Measurements from ENCODE around the gene MCUR1. TPM values are rescaled to one million over a fixed set of nuclear protein-coding genes. Genes with fewer than 3 reads are reported as not detected.

The MCUR1 gene
- total RNA-seq (2016; rRNA removed; fragmentation: Illumina TruSeq; extraction: Trizol) (27.6 and 29.6 TPM in 2 replicates), polyA plus RNA-seq (2011; rRNA removed) (6.5 and 8.0 TPM in 2 replicates), polyA minus RNA-seq (2011; rRNA and poly(A)+ RNA removed; ENCODE audit: low replicate concordance) (6.4 and 12.9 TPM in 2 replicates), Bru-seq, nascent RNA (percentile 89 among the genes with signal in this experiment), BruChase-seq, experiment 1, labeled RNA remaining after a 6-hour chase (percentile 86 among the genes with signal in this experiment), BruChase-seq, experiment 2, labeled RNA remaining after a 2-hour chase (percentile 86 among the genes with signal in this experiment)
- total RNA-seq (2016; cell fraction: cytosol; rRNA removed; fragmentation: Illumina TruSeq; extraction: Trizol; ENCODE audit: low read depth): 53.0 and 63.9 TPM in 2 replicates
- 21.6 and 28.6 TPM in 2 replicates for total RNA-seq (2016; cell fraction: insoluble cytoplasmic fraction; rRNA removed; fragmentation: Illumina TruSeq; extraction: Trizol)
- total RNA-seq (2016; cell fraction: membrane; rRNA removed; fragmentation: Illumina TruSeq; extraction: Trizol): 57.1 and 61.7 TPM in 2 replicates
- total RNA-seq (2016; cell fraction: nucleus; rRNA removed; fragmentation: Illumina TruSeq; extraction: Trizol): 13.6 and 16.9 TPM in 2 replicates
- 5.1 and 6.7 TPM in 2 replicates for polyA plus RNA-seq (2011; cell fraction: cytosol; rRNA removed)
- 2.7 and 2.9 TPM in 2 replicates for polyA plus RNA-seq (2011; cell fraction: nucleus; rRNA removed)
- polyA plus RNA-seq (2012): 9.7 and 12.4 TPM in 2 replicates
- polyA plus RNA-seq (2016; cell fraction: cytosol; fragmentation: Illumina TruSeq; extraction: Trizol; ENCODE audit: low read depth): 115 and 150 TPM in 2 replicates
- 35.0 and 35.4 TPM in 2 replicates for polyA plus RNA-seq (2016; cell fraction: insoluble cytoplasmic fraction; fragmentation: Illumina TruSeq; extraction: Trizol; ENCODE audit: low read depth)
- polyA plus RNA-seq (2016; cell fraction: membrane; fragmentation: Illumina TruSeq; extraction: Trizol; ENCODE audit: low read depth): 81.5 and 91.1 TPM in 2 replicates
- 29.5 and 30.1 TPM in 2 replicates for polyA plus RNA-seq (2016; cell fraction: nucleus; fragmentation: Illumina TruSeq; extraction: Trizol; ENCODE audit: insufficient read depth, low read depth)
- 5.0 and 5.7 TPM in 2 replicates for polyA minus RNA-seq (2011; cell fraction: cytosol; rRNA and poly(A)+ RNA removed)
- 10.2 and 13.0 TPM in 2 replicates for polyA minus RNA-seq (2011; cell fraction: nucleus; rRNA and poly(A)+ RNA removed)
- long read RNA-seq, experiment 1, full-length matches to known transcripts: 38 of 66 reads
- long read RNA-seq, experiment 1, partial matches to known transcripts: 15 of 66 reads
- long read RNA-seq, experiment 1, other reads (novel, unspliced or antisense): 13 of 66 reads
- long read RNA-seq, experiment 2, full-length matches to known transcripts: 71 of 98 reads
- long read RNA-seq, experiment 2, partial matches to known transcripts: 4 of 98 reads
- long read RNA-seq, experiment 2, other reads (novel, unspliced or antisense): 23 of 98 reads

DNA sequence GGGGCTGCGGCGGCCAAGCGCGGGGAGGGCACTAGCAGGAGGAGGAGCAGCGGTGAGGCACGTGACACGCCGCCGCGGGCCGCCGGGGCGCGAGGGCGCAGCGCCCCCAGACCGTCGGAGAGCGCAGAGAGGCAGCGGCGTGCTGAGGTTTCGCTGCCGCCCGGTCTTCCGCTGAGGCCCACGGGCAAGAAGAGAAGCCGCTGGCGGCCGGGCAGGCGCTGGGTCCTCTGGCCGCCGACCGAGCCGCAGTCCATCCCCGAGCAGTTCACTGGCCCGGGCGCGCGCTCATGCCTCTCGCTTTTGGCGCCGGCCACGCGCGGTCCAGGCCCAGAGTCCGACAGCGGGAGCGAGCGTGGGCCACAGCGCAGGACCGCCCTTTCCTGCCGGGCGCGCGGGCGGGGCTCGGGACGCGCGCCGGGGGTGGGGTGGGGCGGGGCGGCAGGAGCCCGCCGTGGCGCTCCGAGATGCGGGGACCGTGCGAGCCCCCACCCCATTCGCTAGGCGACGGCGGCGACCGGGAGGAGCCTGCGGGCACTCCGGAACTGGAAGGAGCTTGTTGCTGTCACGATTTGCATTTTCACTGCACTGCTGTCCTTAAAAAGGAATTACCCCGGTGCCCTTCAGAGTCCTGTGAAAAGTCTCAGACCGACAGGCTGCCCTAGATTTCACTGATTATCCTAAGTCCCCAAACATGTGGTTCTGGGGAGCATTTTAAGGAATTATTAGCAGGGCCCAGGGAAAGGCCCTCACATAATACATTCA is at the start of gene MCUR1:
Gene MCUR1, minus strand, starts transcription at position 382 of the 762 bp plus-strand sequence. Its CDS starts 128 bp downstream, at position 254.
- WGBS (ENCODE audit: low lambda C conversion rate): 5% methylated on average over 16 of the region's 81 CpGs
- no TSS peak for BruUV-seq (replicated peaks)
- ATAC-seq (peak; percentile 86), DNase-seq (ENCODE audit: low spot score) (peak; percentile 77), FAIRE-seq (no peak)
- Histone ChIP-seq H3K9me3 (ENCODE audit: low read length) (no peaks in the 10 kb centered on the region), H3K36me3 (replicated peaks in 1 of 2; ENCODE audit: control insufficient read depth in 1 of 2, insufficient read depth in 2 of 2, low read length in 2 of 2) (no peaks in the 10 kb centered on the region; a peak in 1 of 5 replicates), H3K4me3 (replicated peaks in 1 of 3; ENCODE audit: insufficient read depth in 1 of 3, low read depth in 2 of 3, low read length in 3 of 3) (peak within 1 kb of the TSS; percentile 74 to 92 (median 84)), H4K20me1 (ENCODE audit: insufficient read depth, low read length) (no peaks in the 10 kb centered on the region), H3K27me3 (ENCODE audit: control insufficient read depth in 1 of 2, insufficient read depth in 2 of 2, low read length in 2 of 2) (no peaks in the 10 kb centered on the region), H3K79me2 (ENCODE audit: insufficient read depth, low read length) (peaks cover 31% of the 10 kb centered on the region), H2AFZ (ENCODE audit: low read length) (peak within 1 kb of the TSS; percentile 49), H3K27ac (ENCODE audit: extremely low read length, insufficient read depth, low read length) (peak within 1 kb of the TSS; percentile 94), H3K9ac (ENCODE audit: insufficient read depth, low read depth, low read length) (peak within 1 kb of the TSS; percentile 84), H3K4me2 (ENCODE audit: low read depth, low read length) (peak within 1 kb of the TSS; percentile 83), H3K4me1 (ENCODE audit: insufficient read depth, low read length) (peaks cover 54% of the 10 kb centered on the region)
- in situ Hi-C loops (cut with HindIII; ENCODE audit: extremely low pct_ligation_motif_present, low pct_unique_long_range_greater_than_20kb) (no loop called here), intact Hi-C loops (cut with micrococcal nuclease; ENCODE audit: unreplicated experiment) (loop anchor here (5.0 kb wide), 2 partner anchors 102 to 242 kb away; partner anchors contain the start of genes RANBP9 and SIRT5)
- CTCF ChIA-PET (ENCODE audit: low intra/inter-chr PET ratio, low total read pairs): no interaction called here
- POLR2A ChIA-PET: interaction anchor here (0.6 to 2.2 kb wide), 18 partner anchors 9 to 1542 kb away, joined by 3 to 29 read pairs (median 4); partner anchors contain the start of genes NOL7 and SIRT5
- TF ChIP-seq, protein P1, sequence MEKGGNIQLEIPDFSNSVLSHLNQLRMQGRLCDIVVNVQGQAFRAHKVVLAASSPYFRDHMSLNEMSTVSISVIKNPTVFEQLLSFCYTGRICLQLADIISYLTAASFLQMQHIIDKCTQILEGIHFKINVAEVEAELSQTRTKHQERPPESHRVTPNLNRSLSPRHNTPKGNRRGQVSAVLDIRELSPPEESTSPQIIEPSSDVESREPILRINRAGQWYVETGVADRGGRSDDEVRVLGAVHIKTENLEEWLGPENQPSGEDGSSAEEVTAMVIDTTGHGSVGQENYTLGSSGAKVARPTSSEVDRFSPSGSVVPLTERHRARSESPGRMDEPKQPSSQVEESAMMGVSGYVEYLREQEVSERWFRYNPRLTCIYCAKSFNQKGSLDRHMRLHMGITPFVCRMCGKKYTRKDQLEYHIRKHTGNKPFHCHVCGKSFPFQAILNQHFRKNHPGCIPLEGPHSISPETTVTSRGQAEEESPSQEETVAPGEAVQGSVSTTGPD (CRISPR knock-in tag; IDR thresholded peaks at IDR 0.05): no peak
- TF ChIP-seq MTA1 (CRISPR knock-in tag; IDR thresholded peaks at IDR 0.05; ENCODE audit: borderline replicate concordance): peak; percentile 92; the same call in 1 of the 2 replicates
- TF ChIP-seq PAWR (CRISPR knock-in tag; IDR thresholded peaks at IDR 0.05; ENCODE audit: borderline replicate concordance): peak; percentile 64; the same call in 1 of the 2 replicates
- peak; percentile 86 for TF ChIP-seq ARID4A (CRISPR knock-in tag; IDR thresholded peaks at IDR 0.05; ENCODE audit: borderline replicate concordance)
- TF ChIP-seq CHCHD3 (CRISPR knock-in tag; IDR thresholded peaks at IDR 0.05): no peak; the same call in 1 of the 2 replicates
- peak; percentile 76; the same call in 1 of the 2 replicates for TF ChIP-seq TEF (CRISPR knock-in tag; IDR thresholded peaks at IDR 0.05)
- TF ChIP-seq ZNF350 (CRISPR knock-in tag; IDR thresholded peaks at IDR 0.05; ENCODE audit: borderline replicate concordance, low read depth): peak; percentile 55; the same call in 1 of the 2 replicates
- no peak for TF ChIP-seq AGO1 (IDR thresholded peaks at IDR 0.05; ENCODE audit: low read depth, low read length, poor library complexity, severe bottlenecking)

All from HepG2 (cell line).